ENCODE results near the gene LRCH1.

Gene LRCH1

GRCh38 chr13:46609052-46609451, 56.1 kb downstream of the LRCH1 start:
- no peak overlapping the region for H4K8ac ChIP-seq (ENCODE audit: low read length)
- H3K79me1 ChIP-seq (replicated peaks; ENCODE audit: low read length, poor library complexity, severe bottlenecking), result peaks cover 12% of the 10 kb centered on the region
- no peak overlapping the region for H3K18ac ChIP-seq (ENCODE audit: low read depth in 1 of 2, low read length in 2 of 2)
- H3K14ac ChIP-seq (ENCODE audit: low read length in 2 of 2), result no peak overlapping the region
- no peak overlapping the region for H3K23ac ChIP-seq (ENCODE audit: low read length in 2 of 2)
- no peaks in the 10 kb centered on the region for H3K36me3 ChIP-seq (ENCODE audit: control insufficient read depth in 1 of 2, insufficient read depth in 2 of 2, low read depth in 1 of 2, low read length in 2 of 2)
- peak overlapping the region; percentile 86 for H2AK5ac ChIP-seq (ENCODE audit: low read length, severe bottlenecking)
- H3K9me3 ChIP-seq (ENCODE audit: control insufficient read depth, low read length), result no peaks in the 10 kb centered on the region
- no peak overlapping the region for H2BK5ac ChIP-seq (ENCODE audit: low read depth, low read length, poor library complexity, severe bottlenecking)
- H3K4me1 ChIP-seq (ENCODE audit: control insufficient read depth, insufficient read depth, low read depth, low read length), result peaks cover 20% of the 10 kb centered on the region
- no peak overlapping the region for H3K4ac ChIP-seq (ENCODE audit: low read depth in 1 of 2, low read length in 2 of 2)
- H2BK120ac ChIP-seq (ENCODE audit: low read depth, low read length), result no peak overlapping the region
- H4K91ac ChIP-seq (ENCODE audit: low read length), result no peak overlapping the region
- no peak overlapping the region for H3K4me2 ChIP-seq (ENCODE audit: low read length, poor library complexity, severe bottlenecking)
- DNase-seq, result no peak
- H2BK12ac ChIP-seq (ENCODE audit: low read length in 2 of 2), result no peak overlapping the region
- no peak overlapping the region for H2BK15ac ChIP-seq (ENCODE audit: low read depth, poor library complexity, severe bottlenecking)
- no peak overlapping the region for H2AFZ ChIP-seq (ENCODE audit: low read depth, low read length)
- 88% methylated on average over 3 of the region's 4 CpGs for WGBS
- H3K9ac ChIP-seq (ENCODE audit: low read length), result no peak overlapping the region
- H3K27me3 ChIP-seq (ENCODE audit: control insufficient read depth in 1 of 2, insufficient read depth in 1 of 2, low read length in 2 of 2), result no peaks in the 10 kb centered on the region
- no peak overlapping the region for H3K4me3 ChIP-seq (ENCODE audit: insufficient read depth in 1 of 2, low read depth in 1 of 2, low read length in 2 of 2)
- H3K27ac ChIP-seq (ENCODE audit: low read length, poor library complexity, severe bottlenecking), result peak overlapping the region; percentile 37

- H4K8ac ChIP-seq (ENCODE audit: low read length), result no peak overlapping the region
- peaks cover 17% of the 10 kb centered on the region for H3K4me1 ChIP-seq (ENCODE audit: control insufficient read depth, insufficient read depth, low read depth, low read length)
- no peak overlapping the region for H2BK5ac ChIP-seq (ENCODE audit: low read depth, low read length, poor library complexity, severe bottlenecking)
- no peak overlapping the region for H3K9ac ChIP-seq (ENCODE audit: low read length)
- H2BK15ac ChIP-seq (ENCODE audit: low read depth, poor library complexity, severe bottlenecking), result no peak overlapping the region
- H3K4me2 ChIP-seq (ENCODE audit: low read length, poor library complexity, severe bottlenecking), result no peak overlapping the region
- no peaks in the 10 kb centered on the region for H3K27me3 ChIP-seq (ENCODE audit: control insufficient read depth in 1 of 2, insufficient read depth in 1 of 2, low read length in 2 of 2)
- H3K4me3 ChIP-seq (ENCODE audit: insufficient read depth in 1 of 2, low read depth in 1 of 2, low read length in 2 of 2), result no peak overlapping the region
- peak overlapping the region; percentile 94 for H2AK5ac ChIP-seq (ENCODE audit: low read length, severe bottlenecking)
- WGBS, result 69% methylated on average over 5 of the region's 6 CpGs
- no peak overlapping the region for H2BK12ac ChIP-seq (ENCODE audit: low read length in 2 of 2)
- no peak overlapping the region for H4K91ac ChIP-seq (ENCODE audit: low read length)
- no peak overlapping the region for H3K14ac ChIP-seq (ENCODE audit: low read length in 2 of 2)
- no peak for DNase-seq
- H2AFZ ChIP-seq (ENCODE audit: low read depth, low read length), result no peak overlapping the region
- no peak overlapping the region for H3K23ac ChIP-seq (ENCODE audit: low read length in 2 of 2)
- no peaks in the 10 kb centered on the region for H3K36me3 ChIP-seq (ENCODE audit: control insufficient read depth in 1 of 2, insufficient read depth in 2 of 2, low read depth in 1 of 2, low read length in 2 of 2)
- H3K4ac ChIP-seq (ENCODE audit: low read depth in 1 of 2, low read length in 2 of 2), result no peak overlapping the region
- no peaks in the 10 kb centered on the region for H3K9me3 ChIP-seq (ENCODE audit: control insufficient read depth, low read length)
- H2BK120ac ChIP-seq (ENCODE audit: low read depth, low read length), result no peak overlapping the region
- H3K79me1 ChIP-seq (replicated peaks; ENCODE audit: low read length, poor library complexity, severe bottlenecking), result peaks cover 12% of the 10 kb centered on the region
- no peak overlapping the region for H3K27ac ChIP-seq (ENCODE audit: low read length, poor library complexity, severe bottlenecking)
- H3K18ac ChIP-seq (ENCODE audit: low read depth in 1 of 2, low read length in 2 of 2), result peak overlapping the region in 1 of 2 experiments; percentile 33
Observed at GRCh38 chr13:46609726-46610125, 56.8 kb downstream of the LRCH1 start.

GRCh38 chr13:46612267-46612666, 59.3 kb downstream of the LRCH1 start:
- no peak overlapping the region for H3K9ac ChIP-seq (ENCODE audit: low read length)
- no peak overlapping the region for H2AK5ac ChIP-seq (ENCODE audit: low read length, severe bottlenecking)
- H2BK12ac ChIP-seq (ENCODE audit: low read length in 2 of 2), result no peak overlapping the region
- no peak overlapping the region for H3K23ac ChIP-seq (ENCODE audit: low read length in 2 of 2)
- no peaks in the 10 kb centered on the region for H3K36me3 ChIP-seq (ENCODE audit: control insufficient read depth in 1 of 2, insufficient read depth in 2 of 2, low read depth in 1 of 2, low read length in 2 of 2)
- no peak overlapping the region for H2BK5ac ChIP-seq (ENCODE audit: low read depth, low read length, poor library complexity, severe bottlenecking)
- H2AFZ ChIP-seq (ENCODE audit: low read depth, low read length), result no peak overlapping the region
- DNase-seq, result no peak
- H3K27ac ChIP-seq (ENCODE audit: low read length, poor library complexity, severe bottlenecking), result no peak overlapping the region
- no peak overlapping the region for H3K18ac ChIP-seq (ENCODE audit: low read depth in 1 of 2, low read length in 2 of 2)
- H4K91ac ChIP-seq (ENCODE audit: low read length), result no peak overlapping the region
- WGBS, result 95% methylated on average over 1 of the region's 3 CpGs
- H3K4ac ChIP-seq (ENCODE audit: low read depth in 1 of 2, low read length in 2 of 2), result no peak overlapping the region
- H3K4me3 ChIP-seq (ENCODE audit: insufficient read depth in 1 of 2, low read depth in 1 of 2, low read length in 2 of 2), result no peak overlapping the region
- no peaks in the 10 kb centered on the region for H3K9me3 ChIP-seq (ENCODE audit: control insufficient read depth, low read length)
- peaks cover 14% of the 10 kb centered on the region for H3K79me1 ChIP-seq (replicated peaks; ENCODE audit: low read length, poor library complexity, severe bottlenecking)
- peaks cover 17% of the 10 kb centered on the region for H3K4me1 ChIP-seq (ENCODE audit: control insufficient read depth, insufficient read depth, low read depth, low read length)
- H2BK120ac ChIP-seq (ENCODE audit: low read depth, low read length), result no peak overlapping the region
- H3K27me3 ChIP-seq (ENCODE audit: control insufficient read depth in 1 of 2, insufficient read depth in 1 of 2, low read length in 2 of 2), result no peaks in the 10 kb centered on the region
- H3K4me2 ChIP-seq (ENCODE audit: low read length, poor library complexity, severe bottlenecking), result no peak overlapping the region
- H4K8ac ChIP-seq (ENCODE audit: low read length), result no peak overlapping the region
- no peak overlapping the region for H2BK15ac ChIP-seq (ENCODE audit: low read depth, poor library complexity, severe bottlenecking)
- H3K14ac ChIP-seq (ENCODE audit: low read length in 2 of 2), result no peak overlapping the region

GRCh38 chr13:46613409-46614049, 60.6 kb downstream of the LRCH1 start:
- 79% methylated on average over 6 of the region's 8 CpGs for WGBS
- Histone ChIP-seq H3K18ac (ENCODE audit: low read depth in 1 of 2, low read length in 2 of 2) (no peak overlapping the region), H3K79me1 (replicated peaks; ENCODE audit: low read length, poor library complexity, severe bottlenecking) (peaks cover 16% of the 10 kb centered on the region), H3K27me3 (ENCODE audit: control insufficient read depth in 1 of 2, insufficient read depth in 1 of 2, low read length in 2 of 2) (no peaks in the 10 kb centered on the region), H3K9me3 (ENCODE audit: control insufficient read depth, low read length) (no peaks in the 10 kb centered on the region), H2AFZ (ENCODE audit: low read depth, low read length) (no peak overlapping the region), H3K4me1 (ENCODE audit: control insufficient read depth, insufficient read depth, low read depth, low read length) (peaks cover 17% of the 10 kb centered on the region), H2BK120ac (ENCODE audit: low read depth, low read length) (no peak overlapping the region), H2BK12ac (ENCODE audit: low read length in 2 of 2) (peak overlapping the region in 1 of 2 experiments; percentile 54), H3K27ac (ENCODE audit: low read length, poor library complexity, severe bottlenecking) (no peak overlapping the region), H3K4me3 (ENCODE audit: insufficient read depth in 1 of 2, low read depth in 1 of 2, low read length in 2 of 2) (no peak overlapping the region), H3K4me2 (ENCODE audit: low read length, poor library complexity, severe bottlenecking) (no peak overlapping the region), H3K4ac (ENCODE audit: low read depth in 1 of 2, low read length in 2 of 2) (peak overlapping the region in 1 of 2 experiments; percentile 49), H2AK5ac (ENCODE audit: low read length, severe bottlenecking) (no peak overlapping the region), H4K91ac (ENCODE audit: low read length) (no peak overlapping the region), H3K14ac (ENCODE audit: low read length in 2 of 2) (no peak overlapping the region), H3K36me3 (ENCODE audit: control insufficient read depth in 1 of 2, insufficient read depth in 2 of 2, low read depth in 1 of 2, low read length in 2 of 2) (no peaks in the 10 kb centered on the region), H2BK15ac (ENCODE audit: low read depth, poor library complexity, severe bottlenecking) (no peak overlapping the region), H2BK5ac (ENCODE audit: low read depth, low read length, poor library complexity, severe bottlenecking) (no peak overlapping the region), H4K8ac (ENCODE audit: low read length) (no peak overlapping the region), H3K23ac (ENCODE audit: low read length in 2 of 2) (no peak overlapping the region), H3K9ac (ENCODE audit: low read length) (no peak overlapping the region)
- DNase-seq, result peak; percentile 46
